Measurements from ENCODE around the gene MRM1.

DNA sequence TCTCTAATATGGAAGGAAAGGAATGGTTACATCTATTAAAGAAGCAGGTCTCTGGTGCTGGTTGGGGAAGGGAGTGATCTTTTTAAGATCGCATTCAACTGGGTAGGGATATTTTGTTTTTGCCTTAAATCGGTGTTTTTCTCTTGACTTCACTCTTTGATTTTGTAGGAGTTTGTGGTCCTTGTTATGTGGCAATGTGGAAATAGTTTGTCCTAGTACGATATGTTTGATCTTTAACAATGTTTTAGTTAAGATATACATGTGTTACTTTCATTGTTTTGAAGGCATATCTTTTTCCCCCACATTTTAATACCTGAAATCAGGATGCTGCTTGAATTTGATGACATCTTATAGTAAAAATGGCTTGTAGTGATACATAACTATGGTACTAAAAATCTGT lies 47.9 kb upstream of the MRM1 start:
- TF ChIP-seq, protein P1, sequence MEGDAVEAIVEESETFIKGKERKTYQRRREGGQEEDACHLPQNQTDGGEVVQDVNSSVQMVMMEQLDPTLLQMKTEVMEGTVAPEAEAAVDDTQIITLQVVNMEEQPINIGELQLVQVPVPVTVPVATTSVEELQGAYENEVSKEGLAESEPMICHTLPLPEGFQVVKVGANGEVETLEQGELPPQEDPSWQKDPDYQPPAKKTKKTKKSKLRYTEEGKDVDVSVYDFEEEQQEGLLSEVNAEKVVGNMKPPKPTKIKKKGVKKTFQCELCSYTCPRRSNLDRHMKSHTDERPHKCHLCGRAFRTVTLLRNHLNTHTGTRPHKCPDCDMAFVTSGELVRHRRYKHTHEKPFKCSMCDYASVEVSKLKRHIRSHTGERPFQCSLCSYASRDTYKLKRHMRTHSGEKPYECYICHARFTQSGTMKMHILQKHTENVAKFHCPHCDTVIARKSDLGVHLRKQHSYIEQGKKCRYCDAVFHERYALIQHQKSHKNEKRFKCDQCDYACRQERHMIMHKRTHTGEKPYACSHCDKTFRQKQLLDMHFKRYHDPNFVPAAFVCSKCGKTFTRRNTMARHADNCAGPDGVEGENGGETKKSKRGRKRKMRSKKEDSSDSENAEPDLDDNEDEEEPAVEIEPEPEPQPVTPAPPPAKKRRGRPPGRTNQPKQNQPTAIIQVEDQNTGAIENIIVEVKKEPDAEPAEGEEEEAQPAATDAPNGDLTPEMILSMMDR (conservative IDR thresholded peaks at IDR 0.05 in 1 of 2, IDR thresholded peaks at IDR 0.05 in 1 of 2; ENCODE audit: low read depth in 1 of 2, low read length in 2 of 2): no peak
- no peak for TF ChIP-seq EZH2 (IDR thresholded peaks at IDR 0.05; ENCODE audit: low read length, missing control alignments)

Data from fibroblast of lung (primary cell).